Limb (tissue), 2 donors: ENCODE measurements around the gene CARS1.
A peak's percentile ranks its signal among the peaks of the same experiment; 100 is the strongest.

ENCODE experiments used
- DNase-seq, 2 donors: peaks; one replicate each; pipeline ENCODE4 v3.0.0-alpha.2; 2016; ENCODE audit errors: extremely low spot score in 2 of 2

The CARS1 gene

GRCh38 chr11:3040881-3041280, 16.3 kb downstream of the CARS1 start:
- no peak for DNase-seq

- no peak for DNase-seq
Measured at GRCh38 chr11:3037945-3038271, 19.3 kb downstream of the CARS1 start.

GRCh38 chr11:3037040-3037944, 19.9 kb downstream of the CARS1 start:
- DNase-seq, result peak; percentile 72 to 83

DNA sequence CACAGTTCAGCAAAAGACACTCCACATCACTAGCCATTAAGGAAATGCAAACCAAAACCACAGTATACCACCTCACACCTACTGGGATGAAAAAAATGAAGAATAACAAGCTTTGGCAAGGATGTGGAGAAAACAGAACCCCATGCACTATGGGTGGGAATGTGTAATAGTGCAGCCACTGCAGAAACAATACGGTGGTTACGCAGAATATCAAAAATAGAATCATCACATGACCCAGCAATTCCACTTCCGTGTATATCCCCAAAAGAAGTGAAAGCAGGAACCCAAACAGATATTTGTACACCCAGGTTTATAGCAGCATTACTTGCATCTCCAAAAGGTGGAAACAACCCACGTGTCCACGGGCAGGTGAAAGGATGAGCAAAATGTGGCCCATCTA, 20.8 kb downstream of the CARS1 start:
- no peak for DNase-seq

GRCh38 chr11:3035333-3035732, 21.9 kb downstream of the CARS1 start:
- DNase-seq, result no peak

- no peak for DNase-seq
Measured at GRCh38 chr11:3030289-3031070, 26.7 kb downstream of the CARS1 start.

GRCh38 chr11:3028813-3029212, 28.4 kb downstream of the CARS1 start:
- DNase-seq, result no peak

DNA sequence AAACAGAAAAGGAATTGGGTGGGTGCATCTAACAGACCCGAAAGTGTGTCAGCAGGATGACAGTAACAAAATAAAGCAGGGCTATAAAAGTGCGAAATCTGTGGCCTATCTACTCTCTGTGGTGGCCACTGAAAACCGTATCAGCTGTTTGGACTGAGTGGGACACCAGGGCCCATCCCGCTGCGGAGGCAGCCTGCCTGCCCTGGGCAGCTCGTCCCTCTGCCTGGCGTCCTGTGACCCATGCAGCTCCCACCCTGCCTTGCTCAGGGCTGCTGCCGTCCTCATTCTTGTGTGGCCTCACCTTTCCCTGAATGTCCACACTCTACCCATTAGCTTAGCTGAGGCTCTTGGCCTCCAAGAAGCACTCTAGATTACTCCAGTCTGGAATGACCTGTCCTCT, 30.4 kb downstream of the CARS1 start:
- no peak for DNase-seq

GRCh38 chr11:3022982-3023381, 34.2 kb downstream of the CARS1 start:
- DNase-seq, result no peak

DNA sequence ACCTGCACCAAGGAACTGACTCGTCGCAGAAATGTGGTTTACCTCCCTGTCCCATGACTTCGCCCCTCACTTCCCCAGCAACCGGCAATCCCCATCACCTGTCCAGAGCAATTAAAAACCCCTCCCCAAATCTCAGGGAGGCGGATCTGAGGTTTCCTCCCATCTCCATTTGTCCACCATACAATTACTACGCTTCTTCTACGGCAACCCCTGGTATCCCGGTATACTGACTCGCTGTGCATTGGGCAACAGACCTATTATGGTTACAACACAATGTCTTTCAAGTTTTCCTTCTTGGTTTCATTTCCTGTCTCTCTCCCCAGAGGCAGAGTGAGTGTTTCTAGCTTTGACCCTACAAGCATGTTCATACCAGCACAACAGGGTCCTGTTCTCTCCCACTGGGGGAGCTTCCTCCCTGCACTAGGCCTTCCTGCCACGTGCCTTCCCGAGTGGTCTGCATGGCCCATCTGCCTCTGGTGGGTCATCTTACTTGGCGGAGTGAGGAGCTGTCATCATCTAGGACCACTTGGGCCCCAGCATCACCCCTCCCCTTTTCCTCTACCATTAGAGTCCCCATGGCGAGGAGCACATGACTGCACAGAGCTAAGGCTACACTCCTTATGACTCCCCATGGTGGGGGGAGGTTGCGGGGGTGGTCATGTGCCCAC, 34.8 kb downstream of the CARS1 start:
- no peak for DNase-seq

GRCh38 chr11:3021125-3021524, 36.1 kb downstream of the CARS1 start:
- DNase-seq, result no peak

DNA sequence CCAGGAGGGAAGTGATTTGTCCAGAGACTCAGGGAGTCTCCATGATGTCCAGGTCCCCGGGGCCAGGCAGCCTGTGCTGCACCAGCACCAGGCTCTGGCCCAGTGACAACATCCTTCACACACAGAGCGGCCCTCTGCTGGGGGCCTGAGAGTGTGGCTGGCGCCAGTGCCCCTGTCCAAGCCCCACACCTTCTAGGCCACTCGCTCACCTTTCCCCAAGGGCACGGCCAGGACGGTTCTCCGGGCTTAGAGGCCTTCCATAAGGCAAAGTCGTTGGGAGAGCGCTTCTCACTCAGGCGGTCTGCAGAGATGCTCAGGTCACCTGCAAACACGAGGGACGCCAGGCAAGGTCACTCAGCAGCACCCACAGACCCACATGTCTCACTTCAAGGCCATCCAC, 37.2 kb downstream of the CARS1 start:
- DNase-seq, result no peak

GRCh38 chr11:3018596-3018995, 38.6 kb downstream of the CARS1 start:
- DNase-seq, result no peak

- DNase-seq, result no peak
Measured at GRCh38 chr11:3016861-3017260, 40.4 kb downstream of the CARS1 start.

GRCh38 chr11:3015796-3016195, 41.4 kb downstream of the CARS1 start:
- DNase-seq, result no peak

- DNase-seq, result no peak
Measured at GRCh38 chr11:3014943-3015342, 42.3 kb downstream of the CARS1 start.

- DNase-seq, result no peak
Measured at GRCh38 chr11:3014057-3014938, 42.9 kb downstream of the CARS1 start.

DNA sequence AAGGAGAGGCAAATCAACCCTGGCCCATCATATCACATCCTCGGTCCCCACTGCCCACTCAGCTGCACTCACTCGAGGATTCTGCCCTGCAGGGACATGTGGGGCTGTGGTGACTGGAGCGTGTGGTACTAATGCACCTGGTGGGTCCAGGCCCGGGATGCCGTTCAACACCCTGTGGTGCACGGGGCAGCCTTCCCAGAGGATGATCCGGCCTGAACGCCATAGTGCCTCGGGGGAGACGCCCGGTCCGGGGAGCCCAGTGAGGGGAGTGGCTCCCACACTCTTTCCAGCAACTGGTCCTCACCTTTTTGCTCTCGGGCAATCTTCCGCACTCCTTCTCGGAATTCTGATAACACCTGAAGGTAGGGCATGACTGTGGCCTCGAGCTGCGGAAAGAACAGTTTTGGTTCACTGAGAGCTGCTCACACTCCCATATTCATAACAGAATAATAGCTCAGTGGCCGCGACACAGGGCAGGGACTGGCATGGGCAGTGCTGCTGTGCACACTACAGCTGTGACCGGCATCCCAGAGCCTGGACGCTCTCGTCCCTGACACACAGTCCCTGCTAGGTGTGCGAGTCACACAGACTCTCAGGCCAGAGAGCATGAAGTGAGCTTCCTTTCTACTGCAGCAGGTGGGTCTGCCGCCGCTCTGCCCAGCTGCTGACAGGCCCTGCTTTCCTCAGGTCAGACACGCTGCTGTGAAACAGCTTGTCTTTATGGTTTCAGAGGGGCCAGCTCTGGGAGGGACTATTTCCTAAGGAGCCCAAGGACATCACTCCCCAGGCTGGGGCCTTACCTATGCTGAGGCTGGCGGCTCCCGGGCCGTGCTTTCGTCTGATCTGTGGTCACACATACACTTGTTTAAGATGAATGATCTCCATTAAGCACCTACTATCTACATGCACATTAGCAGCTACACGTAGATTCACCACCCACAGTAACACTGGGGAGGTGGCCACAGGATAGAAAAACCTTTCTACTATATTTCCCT, 45.0 kb downstream of the CARS1 start:
- DNase-seq, result no peak

- no peak for DNase-seq
Measured at GRCh38 chr11:3010521-3011275, 46.5 kb downstream of the CARS1 start.
